Measurements from ENCODE around the gene SEMA6A.

- no peak for TF ChIP-seq POLR2A (IDR thresholded peaks at IDR 0.05; ENCODE audit: low read depth, low read length)
- no peak for TF ChIP-seq TAF1 (IDR thresholded peaks at IDR 0.05; ENCODE audit: borderline replicate concordance, low read depth, low read length)
- no peak for TF ChIP-seq POLR2AphosphoS5 (IDR thresholded peaks at IDR 0.05; ENCODE audit: low read depth, low read length)
Measured at GRCh38 chr5:116539222-116539621, 35.4 kb downstream of the SEMA6A start.
